NCI-H748 (cell line): ENCODE measurements around the gene NAGPA.
A peak's percentile ranks its signal among the peaks of the same experiment; 100 is the strongest.
"Not testable (repeated sequence)": the region's sequence is repeated elsewhere in the genome, so short reads cannot be mapped to it uniquely, and the experiment has no call there.

Source experiments
- DNase-seq: peaks from one replicate; lab custom pipeline; 2025; ENCODE audit not compliant: unreplicated experiment; lab: John Stamatoyannopoulos, UW

NAGPA gene

GRCh38 chr16:5062790-5063765, 29.3 kb upstream of the NAGPA start:
- DNase-seq, result peak; percentile 10

- DNase-seq, result no peak
Observed at GRCh38 chr16:5062051-5062450, 28.3 kb upstream of the NAGPA start.

GRCh38 chr16:5060073-5060641, 26.4 kb upstream of the NAGPA start:
- no peak for DNase-seq

GRCh38 chr16:5059386-5060072, 25.8 kb upstream of the NAGPA start:
- no peak for DNase-seq

- no peak for DNase-seq
Observed at GRCh38 chr16:5058476-5058875, 24.7 kb upstream of the NAGPA start.

GRCh38 chr16:5056352-5056751, 22.6 kb upstream of the NAGPA start:
- DNase-seq, result peak; percentile 27

GRCh38 chr16:5054876-5055865, 21.4 kb upstream of the NAGPA start:
- DNase-seq, result no peak

GRCh38 chr16:5046914-5047313, 13.2 kb upstream of the NAGPA start:
- DNase-seq, result no peak

- DNase-seq, result no peak
Observed at GRCh38 chr16:5045499-5046115, 11.9 kb upstream of the NAGPA start.

- not testable (repeated sequence) for DNase-seq
Observed at GRCh38 chr16:5044581-5044980, 10.8 kb upstream of the NAGPA start.

GRCh38 chr16:5044011-5044540, 10.3 kb upstream of the NAGPA start:
- no peak for DNase-seq

- peak; percentile 31 for DNase-seq
Observed at GRCh38 chr16:5042574-5043171, 8.9 kb upstream of the NAGPA start.

GRCh38 chr16:5041600-5042133, 7.9 kb upstream of the NAGPA start:
- DNase-seq, result no peak

GRCh38 chr16:5040451-5040850, 6.7 kb upstream of the NAGPA start:
- no peak for DNase-seq

GRCh38 chr16:5036228-5037156, 2.8 kb upstream of the NAGPA start:
- DNase-seq, result no peak

GRCh38 chr16:5035909-5036227, 2.1 kb upstream of the NAGPA start:
- DNase-seq, result no peak

GRCh38 chr16:5034167-5034523, 410 bp upstream of the NAGPA start:
- no peak for DNase-seq

- no peak for DNase-seq
Observed at GRCh38 chr16:5032748-5033167, 977 bp downstream of the NAGPA start.
